SH-SY5Y (cell line): ENCODE results near the gene SELENOM.

Experiments
- GATA2 ChIP-seq: IDR thresholded peaks from 2 replicates; pipeline ENCODE4 v1.6.1; 2011; ENCODE audit warnings: mild to moderate bottlenecking, low read depth, low read length
- GATA3 ChIP-seq: IDR thresholded peaks from 2 replicates; pipeline ENCODE4 v1.6.1; 2011; ENCODE audit warnings: low read depth, mild to moderate bottlenecking, low read length, moderate library complexity

- TF ChIP-seq GATA3: no peak
- TF ChIP-seq GATA2: no peak
These were observed 16.9 kb upstream of the SELENOM start for GRCh38 chr22:31124290-31124689.
